Esophagus (tissue), 2 donors: Measurements from ENCODE around the gene STAC3. TPM values are rescaled to one million over a fixed set of nuclear protein-coding genes. Genes with fewer than 3 reads are reported as not detected.

ENCODE experiments used
- H3K27ac ChIP-seq, 2 donors: one replicate each; pipeline ENCODE4 v1.5.1; 2013; ENCODE audit warnings: low read depth in 2 of 2, mild to moderate bottlenecking in 2 of 2, inconsistent platforms in 1 of 2, low read length in 1 of 2, moderate library complexity in 1 of 2
- H3K27me3 ChIP-seq, 2 donors: one replicate each; pipeline ENCODE4 v1.6.1; 2013; ENCODE audit warnings: low read length in 2 of 2, control low read depth in 1 of 2, mild to moderate bottlenecking in 1 of 2; ENCODE audit not compliant: insufficient read depth in 2 of 2, control insufficient read depth in 1 of 2
- H3K36me3 ChIP-seq, 2 donors: one replicate each; pipeline ENCODE4 v1.6.1; 2013; ENCODE audit warnings: low read length in 1 of 2; ENCODE audit not compliant: control insufficient read depth in 2 of 2, insufficient read depth in 2 of 2
- H3K4me1 ChIP-seq, 2 donors: one replicate each; pipeline ENCODE4 v1.6.1; 2013; ENCODE audit warnings: low read length in 1 of 2; ENCODE audit not compliant: control insufficient read depth in 2 of 2, insufficient read depth in 2 of 2
- H3K4me3 ChIP-seq, 2 donors: one replicate each; pipeline ENCODE4 v1.5.1; 2013; ENCODE audit warnings: low read length in 2 of 2, mild to moderate bottlenecking in 2 of 2, low read depth in 1 of 2, moderate library complexity in 1 of 2
- H3K9me3 ChIP-seq, 2 donors: one replicate each; pipeline ENCODE4 v1.6.1; 2013; ENCODE audit warnings: mild to moderate bottlenecking in 2 of 2, low read depth in 1 of 2, low read length in 1 of 2, moderate library complexity in 1 of 2; ENCODE audit not compliant: control insufficient read depth in 2 of 2, insufficient read depth in 1 of 2
- WGBS, 2 donors: extraction: QIAGEN DNeasy Blood & Tissue Kit; methylation state at CpG; one replicate each; pipeline ENCODE4 v1.1.7; 2013; 5-methylcytosine and 5-hydroxymethylcytosine counted together
- polyA plus RNA-seq, 2 donors: library from polyadenylated mRNA; stranded (reverse); fragments of 200-250 nt; gene quantifications; one replicate each; pipeline ENCODE4 v1.2.3, GENCODE V29; 2013
- donor health status: healthy with polysubstance abuse.
- donor health status: Bipolar disorder and iron deficiency.

STAC3 gene
- polyA plus RNA-seq, 2 donors, result 0.96 to 1.4 TPM

DNA sequence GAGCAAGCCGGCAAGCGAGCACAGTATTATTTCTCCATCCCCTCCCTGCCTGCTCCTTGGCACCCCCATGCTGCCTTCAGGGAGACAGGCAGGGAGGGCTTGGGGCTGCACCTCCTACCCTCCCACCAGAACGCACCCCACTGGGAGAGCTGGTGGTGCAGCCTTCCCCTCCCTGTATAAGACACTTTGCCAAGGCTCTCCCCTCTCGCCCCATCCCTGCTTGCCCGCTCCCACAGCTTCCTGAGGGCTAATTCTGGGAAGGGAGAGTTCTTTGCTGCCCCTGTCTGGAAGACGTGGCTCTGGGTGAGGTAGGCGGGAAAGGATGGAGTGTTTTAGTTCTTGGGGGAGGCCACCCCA is 38.3 kb downstream of the STAC3 start:
- 65 to 80% methylated on average over 7 of the region's 7 CpGs for WGBS, 2 donors
- Histone ChIP-seq H3K27ac (no peak overlapping the region), H3K4me3 (no peak overlapping the region), H3K27me3 (peaks cover 0 to 8% of the 10 kb centered on the region in 2 donors), H3K9me3 (no peaks in the 10 kb centered on the region), H3K36me3 (peaks cover 0 to 42% of the 10 kb centered on the region in 2 donors), H3K4me1 (peaks cover 5 to 19% of the 10 kb centered on the region in 2 donors)

- WGBS, 2 donors, result 83 to 84% methylated on average over 27 of the region's 27 CpGs
- no peaks in the 10 kb centered on the region for H3K9me3 ChIP-seq
- peaks cover 0 to 45% of the 10 kb centered on the region in 2 donors for H3K36me3 ChIP-seq
- no peak overlapping the region for H3K4me3 ChIP-seq
- H3K27ac ChIP-seq, result no peak overlapping the region
- peaks cover 0 to 4% of the 10 kb centered on the region in 2 donors for H3K27me3 ChIP-seq
- peaks cover 4 to 12% of the 10 kb centered on the region in 2 donors for H3K4me1 ChIP-seq
Measured at GRCh38 chr12:57211791-57212700, 38.9 kb downstream of the STAC3 start.

DNA sequence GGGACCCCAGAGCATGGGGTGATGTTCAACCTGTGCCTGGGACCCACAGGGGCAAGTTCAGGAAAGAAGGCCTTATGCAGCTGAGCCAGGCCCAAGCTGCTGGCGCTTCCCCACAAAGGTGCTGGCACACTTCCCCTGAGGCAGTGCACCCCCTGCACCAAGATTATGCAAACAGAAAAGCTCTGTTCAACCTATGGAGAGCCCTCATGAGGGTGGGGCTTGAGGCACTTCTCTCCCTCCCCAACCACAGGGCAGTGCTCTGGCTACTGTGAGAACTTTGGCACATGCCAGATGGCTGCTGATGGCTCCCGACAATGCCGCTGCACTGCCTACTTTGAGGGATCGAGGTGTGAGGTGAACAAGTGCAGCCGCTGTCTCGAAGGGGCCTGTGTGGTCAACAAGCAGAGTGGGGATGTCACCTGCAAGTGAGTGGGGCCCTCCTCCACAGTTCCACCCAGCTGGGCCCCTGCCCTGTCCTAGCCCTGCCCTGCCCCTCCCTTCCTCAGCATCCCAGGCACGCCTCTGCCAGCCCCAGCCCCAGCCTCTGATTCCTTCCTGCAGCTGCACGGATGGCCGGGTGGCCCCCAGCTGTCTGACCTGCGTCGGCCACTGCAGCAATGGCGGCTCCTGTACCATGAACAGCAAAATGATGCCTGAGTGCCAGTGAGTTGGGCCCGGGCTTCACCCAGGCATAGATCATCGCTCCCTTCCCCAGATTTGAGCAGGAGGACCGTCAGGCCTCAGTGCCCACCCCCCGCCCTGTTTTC is 39.9 kb downstream of the STAC3 start:
- Histone ChIP-seq H3K27ac (no peak overlapping the region), H3K4me3 (no peak overlapping the region), H3K36me3 (peaks cover 0 to 51% of the 10 kb centered on the region in 2 donors), H3K4me1 (peaks cover 0 to 9% of the 10 kb centered on the region in 2 donors), H3K27me3 (no peaks in the 10 kb centered on the region), H3K9me3 (no peaks in the 10 kb centered on the region)
- WGBS, 2 donors, result 73 to 74% methylated on average over 16 of the region's 16 CpGs

DNA sequence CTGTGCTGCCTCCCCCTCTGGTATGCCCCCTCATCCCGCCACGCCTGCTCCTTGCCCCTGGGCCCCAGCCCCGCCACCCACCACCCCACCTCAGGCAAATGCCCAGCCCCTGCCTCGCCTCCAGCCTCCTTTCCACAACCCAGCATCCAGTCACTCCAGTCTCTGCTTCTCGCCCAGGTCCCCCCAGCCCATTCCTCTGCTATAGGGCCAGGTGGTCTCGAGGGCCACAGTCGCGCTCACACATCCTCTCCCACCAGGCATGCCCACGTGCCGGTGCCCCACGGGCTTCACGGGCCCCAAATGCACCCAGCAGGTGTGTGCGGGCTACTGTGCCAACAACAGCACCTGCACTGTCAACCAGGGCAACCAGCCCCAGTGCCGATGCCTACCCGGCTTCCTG is 40.5 kb downstream of the STAC3 start:
- H3K27me3 ChIP-seq, result no peaks in the 10 kb centered on the region
- peaks cover 0 to 58% of the 10 kb centered on the region in 2 donors for H3K36me3 ChIP-seq
- no peaks in the 10 kb centered on the region for H3K9me3 ChIP-seq
- H3K27ac ChIP-seq, result no peak overlapping the region
- H3K4me1 ChIP-seq, result peaks cover 0 to 4% of the 10 kb centered on the region in 2 donors
- no peak overlapping the region for H3K4me3 ChIP-seq
- 76 to 84% methylated on average over 15 of the region's 15 CpGs for WGBS, 2 donors

DNA sequence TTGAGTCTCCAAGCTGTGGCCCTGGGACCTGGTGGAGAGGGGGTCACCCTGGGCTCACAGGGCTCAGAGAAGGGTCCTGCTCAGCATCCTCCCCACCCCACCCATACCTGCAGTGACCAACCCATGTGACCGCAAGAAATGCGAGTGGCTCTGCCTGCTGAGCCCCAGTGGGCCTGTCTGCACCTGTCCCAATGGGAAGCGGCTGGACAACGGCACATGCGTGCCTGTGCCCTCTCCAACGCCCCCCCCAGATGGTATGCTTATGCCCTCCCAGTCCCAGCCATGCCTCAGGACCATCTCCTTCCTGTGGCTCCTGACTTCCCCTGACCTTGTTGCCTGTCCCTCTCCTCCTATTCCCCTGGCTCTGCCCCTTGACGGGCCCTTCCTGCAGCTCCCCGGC is 41.1 kb downstream of the STAC3 start:
- H3K36me3 ChIP-seq, result peaks cover 0 to 63% of the 10 kb centered on the region in 2 donors
- 72 to 78% methylated on average over 8 of the region's 8 CpGs for WGBS, 2 donors
- H3K4me1 ChIP-seq, result peaks cover 0 to under 1% of the 10 kb centered on the region in 2 donors
- no peak overlapping the region for H3K27ac ChIP-seq
- no peak overlapping the region for H3K4me3 ChIP-seq
- H3K27me3 ChIP-seq, result no peaks in the 10 kb centered on the region
- H3K9me3 ChIP-seq, result no peaks in the 10 kb centered on the region

DNA sequence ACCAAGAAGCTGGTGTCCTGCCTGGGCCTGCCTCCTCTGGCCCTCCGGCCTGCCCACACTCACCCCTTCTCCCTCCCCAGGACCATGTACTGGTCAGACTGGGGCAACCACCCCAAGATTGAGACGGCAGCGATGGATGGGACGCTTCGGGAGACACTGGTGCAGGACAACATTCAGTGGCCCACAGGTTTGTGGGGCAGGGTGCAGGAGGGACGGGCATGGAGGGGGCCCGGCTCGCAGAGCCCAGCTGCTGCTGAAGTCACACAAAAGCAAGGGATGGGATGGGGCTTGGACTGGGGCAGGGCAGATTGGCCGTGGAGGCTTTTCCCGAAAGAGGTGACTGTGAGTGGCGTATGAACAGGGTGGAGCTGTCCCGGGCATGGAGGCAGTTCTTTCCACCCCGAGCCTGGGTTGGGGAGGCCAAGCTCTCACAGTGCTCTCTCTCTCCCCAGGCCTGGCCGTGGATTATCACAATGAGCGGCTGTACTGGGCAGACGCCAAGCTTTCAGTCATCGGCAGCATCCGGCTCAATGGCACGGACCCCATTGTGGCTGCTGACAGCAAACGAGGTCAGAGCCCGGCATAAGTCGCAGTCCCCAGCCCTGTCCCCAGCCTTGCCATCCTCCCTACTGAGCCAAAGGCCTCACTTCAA is 42.2 kb downstream of the STAC3 start:
- no peaks in the 10 kb centered on the region for H3K4me1 ChIP-seq
- H3K27ac ChIP-seq, result no peak overlapping the region
- H3K27me3 ChIP-seq, result no peaks in the 10 kb centered on the region
- H3K4me3 ChIP-seq, result no peak overlapping the region
- WGBS, 2 donors, result 77 to 80% methylated on average over 22 of the region's 22 CpGs
- H3K36me3 ChIP-seq, result peaks cover 0 to 75% of the 10 kb centered on the region in 2 donors
- no peaks in the 10 kb centered on the region for H3K9me3 ChIP-seq

DNA sequence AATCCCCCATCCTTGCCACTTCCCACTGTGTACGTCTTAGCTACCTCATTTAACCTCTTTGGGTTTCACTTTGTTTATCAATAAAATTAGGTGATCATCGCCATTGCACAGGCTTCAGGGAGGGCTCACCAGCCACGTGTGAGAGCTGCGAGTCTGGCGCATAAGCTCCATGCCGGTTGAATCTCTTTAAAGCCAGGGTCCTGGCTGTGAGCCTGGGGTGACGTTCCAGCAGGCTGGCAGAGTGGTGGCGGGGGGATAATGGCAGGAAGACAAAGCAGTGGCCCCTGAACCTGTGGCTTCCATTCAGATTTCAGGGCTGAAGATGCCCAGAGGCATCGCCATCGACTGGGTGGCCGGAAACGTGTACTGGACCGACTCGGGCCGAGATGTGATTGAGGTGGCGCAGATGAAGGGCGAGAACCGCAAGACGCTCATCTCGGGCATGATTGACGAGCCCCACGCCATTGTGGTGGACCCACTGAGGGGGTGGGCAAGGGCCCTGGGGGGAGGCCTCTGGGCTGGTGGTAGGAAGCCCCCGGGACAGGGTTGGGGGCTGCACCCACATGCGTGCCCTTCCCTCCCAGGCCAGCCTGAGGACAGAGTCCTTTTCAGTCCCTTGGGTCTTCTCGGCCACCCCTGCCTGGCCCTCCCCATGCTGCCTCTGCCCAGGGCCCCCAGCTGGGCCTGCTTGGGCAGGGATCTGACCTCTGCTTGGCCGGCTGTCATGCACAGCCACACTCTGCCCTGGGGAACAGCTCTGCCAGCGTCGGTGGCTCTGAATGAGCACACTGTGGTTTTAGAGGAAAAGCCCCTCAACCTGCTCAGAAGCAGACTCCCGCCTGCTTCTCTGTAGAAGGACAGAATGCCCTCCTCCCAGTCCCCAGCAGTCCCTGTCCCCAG is 43.0 kb downstream of the STAC3 start:
- Histone ChIP-seq H3K27me3 (no peaks in the 10 kb centered on the region), H3K36me3 (peaks cover 3 to 82% of the 10 kb centered on the region in 2 donors)

DNA sequence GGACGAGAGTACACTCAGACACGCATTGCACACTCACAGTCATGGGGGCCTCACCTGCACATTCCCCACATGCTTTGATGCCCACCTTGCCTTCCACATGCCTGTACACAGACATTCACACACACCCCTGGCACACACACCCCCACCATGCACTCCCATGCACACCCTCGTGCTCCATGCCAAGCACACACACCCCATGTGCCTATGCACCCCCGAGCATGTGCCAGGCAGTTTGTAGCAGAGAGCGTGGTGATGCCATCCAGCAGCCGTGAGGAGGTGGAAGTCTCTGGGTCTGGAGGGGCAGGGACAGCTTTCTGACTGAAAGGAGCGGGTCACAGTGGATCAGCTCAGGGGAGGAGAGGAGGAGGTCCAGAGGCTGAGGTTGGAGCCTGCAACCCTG is 45.1 kb downstream of the STAC3 start:
- H3K4me3 ChIP-seq, result no peak overlapping the region
- H3K27ac ChIP-seq, result no peak overlapping the region
- peaks cover 0 to 2% of the 10 kb centered on the region in 2 donors for H3K9me3 ChIP-seq
- peaks cover 4 to 86% of the 10 kb centered on the region in 2 donors for H3K36me3 ChIP-seq
- WGBS, 2 donors, result 78 to 82% methylated on average over 6 to 7 of the region's 7 CpGs
- no peaks in the 10 kb centered on the region for H3K27me3 ChIP-seq
- no peaks in the 10 kb centered on the region for H3K4me1 ChIP-seq

More for the DNA sequence above, 43.0 kb downstream of the STAC3 start:
- Histone ChIP-seq H3K27ac (no peak overlapping the region), H3K4me3 (no peak overlapping the region), H3K4me1 (no peaks in the 10 kb centered on the region), H3K9me3 (peaks cover 0 to 2% of the 10 kb centered on the region in 2 donors)
- WGBS, 2 donors, result 84 to 87% methylated on average over 28 to 29 of the region's 29 CpGs
